ENCODE results near the gene ANKFY1.

GRCh38 chr17:4152471-4152870 is 111.3 kb downstream of the ANKFY1 start:
- TF ChIP-seq CTCF (IDR thresholded peaks at IDR 0.05) = no peak
- TF ChIP-seq POLR2AphosphoS5 (IDR thresholded peaks at IDR 0.05) = no peak
